ENCODE results near the gene RNF44.

Gene RNF44

GRCh38 chr5:176514244-176514950, 22.8 kb downstream of the RNF44 start:
- peak overlapping the region in 5 of 11 experiments; percentile 25 to 60 (median 32); a peak in 9 of 22 replicates for H3K27ac ChIP-seq
- H3K9ac ChIP-seq: peak overlapping the region in 2 of 11 experiments; percentile 1 to 41; a peak in 2 of 22 replicates
- H3K4me2 ChIP-seq: peak overlapping the region; percentile 3 to 67 (median 23); a peak in 18 of 22 replicates
- H3K27me3 ChIP-seq: no peaks in the 10 kb centered on the region
- H3K4me3 ChIP-seq: no peak overlapping the region
- H3K36me3 ChIP-seq: peaks cover 5 to 13% (median 8%) of the 10 kb centered on the region in 11 experiments
- peaks cover 0 to 3% (median 0%) of the 10 kb centered on the region in 11 experiments; a peak in 1 of 22 replicates for H4K20me1 ChIP-seq
- TF ChIP-seq Cebpa-rat (IDR thresholded peaks at IDR 0.05): no peak
- H3K9me3 ChIP-seq (replicated peaks in 1 of 11): no peaks in the 10 kb centered on the region
- peaks cover 15 to 27% (median 20%) of the 10 kb centered on the region in 10 experiments for H3K4me1 ChIP-seq

- Histone ChIP-seq H3K27ac (no peak overlapping the region), H4K20me1 (peaks cover 0 to 10% (median 0%) of the 10 kb centered on the region in 11 experiments; a peak in 2 of 22 replicates), H3K36me3 (peaks cover 11 to 19% (median 14%) of the 10 kb centered on the region in 11 experiments), H3K9ac (no peak overlapping the region), H3K9me3 (replicated peaks in 1 of 11) (no peaks in the 10 kb centered on the region), H3K4me3 (no peak overlapping the region), H3K4me2 (peak overlapping the region in 4 of 11 experiments; percentile 22 to 65 (median 54); a peak in 3 of 22 replicates), H3K27me3 (no peaks in the 10 kb centered on the region), H3K4me1 (peaks cover 15 to 27% (median 20%) of the 10 kb centered on the region in 10 experiments)
- no peak for TF ChIP-seq Cebpa-rat (IDR thresholded peaks at IDR 0.05)
Observed at GRCh38 chr5:176513788-176514187, 23.4 kb downstream of the RNF44 start.

- Histone ChIP-seq H3K9ac (no peak overlapping the region), H3K27ac (no peak overlapping the region), H3K4me3 (no peak overlapping the region), H3K36me3 (peaks cover 60 to 70% (median 66%) of the 10 kb centered on the region in 11 experiments), H3K9me3 (replicated peaks in 1 of 11) (no peaks in the 10 kb centered on the region), H3K4me2 (no peak overlapping the region), H4K20me1 (peaks cover 0 to 22% (median 0%) of the 10 kb centered on the region in 11 experiments; a peak in 3 of 22 replicates), H3K27me3 (no peaks in the 10 kb centered on the region), H3K4me1 (peaks cover 0 to under 1% (median 0%) of the 10 kb centered on the region in 10 experiments; a peak in 1 of 20 replicates)
- no peak for TF ChIP-seq Cebpa-rat (IDR thresholded peaks at IDR 0.05)
Observed at GRCh38 chr5:176508603-176509002, 28.6 kb downstream of the RNF44 start.

GRCh38 chr5:176507911-176508310, 29.3 kb downstream of the RNF44 start:
- H3K27me3 ChIP-seq: no peaks in the 10 kb centered on the region
- H3K4me2 ChIP-seq: no peak overlapping the region
- no peak overlapping the region for H3K4me3 ChIP-seq
- no peak for TF ChIP-seq Cebpa-rat (IDR thresholded peaks at IDR 0.05)
- peaks cover 0 to 22% (median 0%) of the 10 kb centered on the region in 11 experiments; a peak in 3 of 22 replicates for H4K20me1 ChIP-seq
- no peaks in the 10 kb centered on the region; a peak in 1 of 20 replicates for H3K4me1 ChIP-seq
- H3K9ac ChIP-seq: no peak overlapping the region
- no peaks in the 10 kb centered on the region for H3K9me3 ChIP-seq (replicated peaks in 1 of 11)
- peaks cover 67 to 77% (median 73%) of the 10 kb centered on the region in 11 experiments for H3K36me3 ChIP-seq
- no peak overlapping the region for H3K27ac ChIP-seq

GRCh38 chr5:176503496-176503895, 33.7 kb downstream of the RNF44 start:
- Histone ChIP-seq H3K36me3 (peaks cover 96 to 100% (median 100%) of the 10 kb centered on the region in 11 experiments), H3K27ac (no peak overlapping the region), H3K4me3 (no peak overlapping the region), H3K4me2 (no peak overlapping the region), H4K20me1 (peaks cover 0 to 9% (median 0%) of the 10 kb centered on the region in 11 experiments; a peak in 2 of 22 replicates), H3K9ac (no peak overlapping the region), H3K27me3 (no peaks in the 10 kb centered on the region), H3K4me1 (no peaks in the 10 kb centered on the region), H3K9me3 (replicated peaks in 1 of 11) (no peaks in the 10 kb centered on the region)
- TF ChIP-seq Cebpa-rat (IDR thresholded peaks at IDR 0.05): no peak

GRCh38 chr5:176501333-176501732, 35.9 kb downstream of the RNF44 start:
- Histone ChIP-seq H3K9me3 (replicated peaks in 1 of 11) (no peaks in the 10 kb centered on the region), H3K4me2 (no peak overlapping the region), H4K20me1 (no peaks in the 10 kb centered on the region), H3K27me3 (no peaks in the 10 kb centered on the region), H3K9ac (no peak overlapping the region), H3K4me3 (no peak overlapping the region), H3K4me1 (no peaks in the 10 kb centered on the region), H3K36me3 (peaks cover 94 to 100% (median 99%) of the 10 kb centered on the region in 11 experiments), H3K27ac (no peak overlapping the region)
- no peak for TF ChIP-seq Cebpa-rat (IDR thresholded peaks at IDR 0.05)

- H4K20me1 ChIP-seq: no peaks in the 10 kb centered on the region
- H3K4me1 ChIP-seq: no peaks in the 10 kb centered on the region
- H3K4me2 ChIP-seq: no peak overlapping the region
- no peaks in the 10 kb centered on the region for H3K27me3 ChIP-seq
- TF ChIP-seq Cebpa-rat (IDR thresholded peaks at IDR 0.05): no peak
- H3K9ac ChIP-seq: no peak overlapping the region
- H3K9me3 ChIP-seq (replicated peaks in 1 of 11): no peaks in the 10 kb centered on the region
- H3K36me3 ChIP-seq: peaks cover 94 to 100% (median 100%) of the 10 kb centered on the region in 11 experiments
- no peak overlapping the region for H3K27ac ChIP-seq
- H3K4me3 ChIP-seq: no peak overlapping the region
Observed at GRCh38 chr5:176500511-176500910, 36.7 kb downstream of the RNF44 start.

GRCh38 chr5:176499273-176499672, 37.9 kb downstream of the RNF44 start:
- no peak overlapping the region for H3K4me2 ChIP-seq
- H3K27me3 ChIP-seq: no peaks in the 10 kb centered on the region
- peaks cover 96 to 100% (median 100%) of the 10 kb centered on the region in 11 experiments for H3K36me3 ChIP-seq
- no peak overlapping the region for H3K4me3 ChIP-seq
- H3K9ac ChIP-seq: no peak overlapping the region
- no peak overlapping the region for H3K27ac ChIP-seq
- TF ChIP-seq Cebpa-rat (IDR thresholded peaks at IDR 0.05): no peak
- no peaks in the 10 kb centered on the region for H4K20me1 ChIP-seq
- no peaks in the 10 kb centered on the region for H3K9me3 ChIP-seq (replicated peaks in 1 of 11)
- no peaks in the 10 kb centered on the region for H3K4me1 ChIP-seq

- no peaks in the 10 kb centered on the region for H3K9me3 ChIP-seq (replicated peaks in 1 of 11)
- H3K27ac ChIP-seq: no peak overlapping the region
- H3K4me1 ChIP-seq: no peaks in the 10 kb centered on the region
- no peaks in the 10 kb centered on the region for H3K27me3 ChIP-seq
- no peak overlapping the region for H3K4me3 ChIP-seq
- TF ChIP-seq Cebpa-rat (IDR thresholded peaks at IDR 0.05): no peak
- H3K9ac ChIP-seq: no peak overlapping the region
- 0 out of 22 replicates have a peak, but pooled peaks cover 0 to 5% (median 0%) of the 10 kb centered on the region in 11 experiments for H4K20me1 ChIP-seq
- H3K4me2 ChIP-seq: no peak overlapping the region
- H3K36me3 ChIP-seq: peaks cover 97 to 100% (median 100%) of the 10 kb centered on the region in 11 experiments
Observed at GRCh38 chr5:176497852-176498251, 39.4 kb downstream of the RNF44 start.

All from BLaER1 treated with 17β-estradiol and CSF1 and Interleukin-3, amounts not matched to agents 10 nM and 100 nM (cell line).